Right renal cortex interstitium (tissue), 3 donors: ENCODE data around the gene CHST2. TPM values are rescaled to one million over a fixed set of nuclear protein-coding genes. Genes with fewer than 3 reads are reported as not detected.

Experiments
- DNase-seq, 3 donors: peaks; one replicate each; pipeline ENCODE4 v3.0.0-alpha.2; 2013; ENCODE audit warnings: low read depth in 3 of 3, low spot score in 2 of 3
- polyA plus RNA-seq, 3 donors: library from polyadenylated mRNA; unstranded; fragments of 120-200 nt; gene quantifications; one replicate each; pipeline ENCODE4 v1.2.1, GENCODE V29; 2013; ENCODE audit not compliant: insufficient read length in 3 of 3

Gene CHST2
- polyA plus RNA-seq, 3 donors, result 21.0 to 29.7 (median 28.0) TPM

GRCh38 chr3:143128227-143128955, 8.8 kb downstream of the CHST2 start:
- no peak for DNase-seq

GRCh38 chr3:143132246-143132980, 12.8 kb downstream of the CHST2 start:
- no peak for DNase-seq

GRCh38 chr3:143134471-143134870, 14.9 kb downstream of the CHST2 start:
- no peak for DNase-seq

- no peak for DNase-seq
Observed at GRCh38 chr3:143135150-143135549, 15.6 kb downstream of the CHST2 start.

GRCh38 chr3:143137435-143138036, 18.0 kb downstream of the CHST2 start:
- DNase-seq, result no peak

GRCh38 chr3:143138953-143139352, 19.4 kb downstream of the CHST2 start:
- no peak for DNase-seq

GRCh38 chr3:143139762-143140161, 20.2 kb downstream of the CHST2 start:
- no peak for DNase-seq

- no peak for DNase-seq
Observed at GRCh38 chr3:143140550-143140949, 21.0 kb downstream of the CHST2 start.

- no peak for DNase-seq
Observed at GRCh38 chr3:143142354-143142753, 22.8 kb downstream of the CHST2 start.

- no peak for DNase-seq
Observed at GRCh38 chr3:143145906-143146305, 26.3 kb downstream of the CHST2 start.

GRCh38 chr3:143146486-143147274, 27.1 kb downstream of the CHST2 start:
- DNase-seq, result no peak

GRCh38 chr3:143147707-143148106, 28.1 kb downstream of the CHST2 start:
- DNase-seq, result no peak

GRCh38 chr3:143150071-143150470, 30.5 kb downstream of the CHST2 start:
- no peak for DNase-seq

GRCh38 chr3:143151004-143151731, 31.6 kb downstream of the CHST2 start:
- DNase-seq, result no peak

- no peak for DNase-seq
Observed at GRCh38 chr3:143152043-143152442, 32.5 kb downstream of the CHST2 start.

- no peak for DNase-seq
Observed at GRCh38 chr3:143155756-143156155, 36.2 kb downstream of the CHST2 start.

- no peak for DNase-seq
Observed at GRCh38 chr3:143158014-143158988, 38.7 kb downstream of the CHST2 start.

GRCh38 chr3:143160437-143160836, 40.9 kb downstream of the CHST2 start:
- no peak for DNase-seq

GRCh38 chr3:143163562-143164100, 44.1 kb downstream of the CHST2 start:
- no peak for DNase-seq
